Activated CD4-positive, alpha-beta T cell treated with anti-CD3 and anti-CD28 coated beads, Interleukin-2, amount 50 U/mL, for 48 hours (primary cell): ENCODE measurements around the gene ZBTB16.

Experiments used
- DNase-seq, 2 experiments: peaks; one replicate each; pipeline ENCODE4 v3.0.0-alpha.2; 2020

Gene ZBTB16

GRCh38 chr11:114059278-114059983 is at the start of gene ZBTB16:
ZBTB16 (plus strand) TSS chr11:114059711; CDS start chr11:114063301, 3,590 bp downstream.
- DNase-seq, result peak; percentile 47 to 59

- no peak for DNase-seq
Observed at GRCh38 chr11:114010931-114011330, 48.6 kb upstream of the ZBTB16 start.

- no peak for DNase-seq
Observed at GRCh38 chr11:114011443-114011842, 48.1 kb upstream of the ZBTB16 start.

- no peak for DNase-seq
Observed at GRCh38 chr11:114015117-114015516, 44.4 kb upstream of the ZBTB16 start.

GRCh38 chr11:114016986-114017385 is 42.5 kb upstream of the ZBTB16 start:
- no peak for DNase-seq

GRCh38 chr11:114017723-114018122 is 41.8 kb upstream of the ZBTB16 start:
- DNase-seq, result no peak

GRCh38 chr11:114019046-114019445 is 40.5 kb upstream of the ZBTB16 start:
- no peak for DNase-seq

GRCh38 chr11:114019574-114019973 is 39.9 kb upstream of the ZBTB16 start:
- DNase-seq, result no peak

GRCh38 chr11:114025329-114025907 is 34.1 kb upstream of the ZBTB16 start:
- DNase-seq, result no peak

- peak; percentile 10 to 18 for DNase-seq
Observed at GRCh38 chr11:114026355-114026754, 33.2 kb upstream of the ZBTB16 start.

- no peak for DNase-seq
Observed at GRCh38 chr11:114027391-114027790, 32.1 kb upstream of the ZBTB16 start.

- DNase-seq, result no peak
Observed at GRCh38 chr11:114027926-114028325, 31.6 kb upstream of the ZBTB16 start.

- no peak for DNase-seq
Observed at GRCh38 chr11:114031246-114031966, 28.1 kb upstream of the ZBTB16 start.

- DNase-seq, result no peak
Observed at GRCh38 chr11:114031967-114032320, 27.6 kb upstream of the ZBTB16 start.

- no peak for DNase-seq
Observed at GRCh38 chr11:114033066-114033465, 26.4 kb upstream of the ZBTB16 start.

GRCh38 chr11:114033572-114033971 is 25.9 kb upstream of the ZBTB16 start:
- no peak for DNase-seq

GRCh38 chr11:114034956-114035355 is 24.6 kb upstream of the ZBTB16 start:
- no peak for DNase-seq

- peak; percentile 55 to 67 for DNase-seq
Observed at GRCh38 chr11:114036147-114036811, 23.2 kb upstream of the ZBTB16 start.

GRCh38 chr11:114036958-114037357 is 22.6 kb upstream of the ZBTB16 start:
- no peak for DNase-seq

GRCh38 chr11:114039551-114039950 is 20.0 kb upstream of the ZBTB16 start:
- DNase-seq, result no peak

- DNase-seq, result no peak
Observed at GRCh38 chr11:114040706-114041211, 18.8 kb upstream of the ZBTB16 start.

- no peak for DNase-seq
Observed at GRCh38 chr11:114042234-114042633, 17.3 kb upstream of the ZBTB16 start.
